ENCODE data around the gene STARD7. TPM values are rescaled to one million over a fixed set of nuclear protein-coding genes. Genes with fewer than 3 reads are reported as not detected.
A peak's percentile ranks its signal among the peaks of the same experiment; 100 is the strongest.

STARD7 gene
- total and polyA plus RNA-seq, 10 of the 15 experiments (the other 5 are each of a cell fraction or from before 2014, with no cell fraction given) = 85.4 to 237 (median 153) TPM

DNA sequence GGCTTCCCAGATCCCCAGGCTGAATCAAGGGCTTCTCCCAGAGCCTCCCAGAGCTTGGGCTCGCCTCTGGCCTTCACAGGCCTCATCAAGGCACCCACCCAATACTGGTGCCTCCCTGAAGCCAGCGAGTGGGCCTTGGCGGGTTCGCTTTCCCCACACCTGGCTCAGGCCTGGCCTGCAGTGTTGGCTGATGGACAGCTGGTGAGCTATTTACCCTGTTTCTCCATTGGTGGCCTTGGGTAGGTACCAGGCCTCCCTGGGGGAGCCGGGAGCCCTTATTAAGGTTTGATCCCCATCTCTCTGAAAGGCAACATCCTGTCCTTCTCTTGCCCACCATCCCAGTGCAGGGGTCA, 45.2 kb downstream of the STARD7 start:
- peak overlapping the region; percentile 89 for H3K9ac ChIP-seq (ENCODE audit: control insufficient read depth, insufficient read depth, low read length)

More for the DNA sequence above, 45.2 kb downstream of the STARD7 start:
- ChIA-PET CTCF (interaction anchor here (1.9 to 5.5 kb wide), 3 partner anchors 11 to 24 kb away, joined by 23 to 68 read pairs (median 25); partner anchors contain the start of genes ASTL and DUSP2), RAD21 (ENCODE audit: unreplicated experiment) (interaction anchor here (1.0 to 5.4 kb wide), 10 partner anchors 8 to 103 kb away, joined by 3 to 59 read pairs (median 6); partner anchors contain the start of genes ASTL and CIAO1), SMC1A (ENCODE audit: uncharacterized antibody, unreplicated experiment) (interaction anchor here (0.8 to 4.1 kb wide), 7 partner anchors 8 to 26 kb away, joined by 3 to 52 read pairs (median 9); partner anchors contain the start of gene ASTL), POLR2A (interaction anchor here (0.6 to 6.3 kb wide), 10 partner anchors 8 to 605 kb away, joined by 3 to 80 read pairs (median 5); partner anchors contain the start of genes ASTL, DUSP2, NCAPH and STARD7)
- Histone ChIP-seq H3K27me3 (replicated peaks in 1 of 2; ENCODE audit: control insufficient read depth in 2 of 2, insufficient read depth in 2 of 2, low read length in 1 of 2) (no peaks in the 10 kb centered on the region), H2AFZ (ENCODE audit: control insufficient read depth, low read depth, low read length) (no peak overlapping the region; the same call in none of the 2 replicates), H3K4me1 (ENCODE audit: control insufficient read depth, insufficient read depth, low read length) (peaks cover 63% of the 10 kb centered on the region), H4K20me1 (ENCODE audit: control insufficient read depth, insufficient read depth) (no peaks in the 10 kb centered on the region), H3K36me3 (ENCODE audit: control insufficient read depth in 2 of 2, insufficient read depth in 2 of 2, low read length in 1 of 2) (no peaks in the 10 kb centered on the region), H3K4me3 (no peak overlapping the region), H3K4me2 (ENCODE audit: control insufficient read depth, insufficient read depth) (peak overlapping the region; percentile 93), H3K79me2 (ENCODE audit: control insufficient read depth, insufficient read depth, low read length) (no peaks in the 10 kb centered on the region; the same call in none of the 2 replicates), H3K27ac (ENCODE audit: control insufficient read depth, insufficient read depth) (peak overlapping the region; percentile 100), H3K9me3 (replicated peaks; ENCODE audit: control insufficient read depth, insufficient read depth, low read length) (peaks cover 3% of the 10 kb centered on the region; the same call in 2 of the 3 replicates)
- intact Hi-C loops (cut with micrococcal nuclease; ENCODE audit: unreplicated experiment) (no loop called here), in situ Hi-C loops (cut with MboI) (no loop called here)
- no peak for DNase-seq (ENCODE audit: low read depth, low spot score)
- WGBS (ENCODE audit: insufficient coverage, insufficient replicate concordance, low lambda C conversion rate, missing lambda C conversion rate) = 9% methylated on average over 5 of the region's 5 CpGs
- peak; percentile 14 for ATAC-seq
- FAIRE-seq = no peak
- TF ChIP-seq NFYB (IDR thresholded peaks at IDR 0.05; ENCODE audit: insufficient read depth, low read depth, low read length) (no peak), TARDBP (IDR thresholded peaks at IDR 0.05; ENCODE audit: borderline replicate concordance) (no peak), SMARCA5 (IDR thresholded peaks at IDR 0.05) (peak; percentile 64; the same call in 1 of the 2 replicates), MTA3 (IDR thresholded peaks at IDR 0.05; ENCODE audit: borderline replicate concordance, low read length) (no peak), TAF1 (IDR thresholded peaks at IDR 0.05; ENCODE audit: borderline replicate concordance, low read depth, low read length) (no peak), ASH2L (IDR thresholded peaks at IDR 0.05; ENCODE audit: borderline replicate concordance, low read depth) (no peak), NR2C1 (IDR thresholded peaks at IDR 0.05) (no peak), PBX3 (IDR thresholded peaks at IDR 0.05; ENCODE audit: insufficient replicate concordance, low read depth, low read length) (peak; percentile 34), RUNX3 (IDR thresholded peaks at IDR 0.05; ENCODE audit: low read length) (no peak), FOXK2 (IDR thresholded peaks at IDR 0.05) (no peak), PKNOX1 (IDR thresholded peaks at IDR 0.05) (peak; percentile 87), BMI1 (IDR thresholded peaks at IDR 0.05; ENCODE audit: borderline replicate concordance) (no peak), E4F1 (IDR thresholded peaks at IDR 0.05; ENCODE audit: borderline replicate concordance, partially characterized antibody) (no peak), ZNF207 (IDR thresholded peaks at IDR 0.05; ENCODE audit: borderline replicate concordance) (no peak), TCF12 (IDR thresholded peaks at IDR 0.05; ENCODE audit: low read depth, low read length) (no peak), CBFB (IDR thresholded peaks at IDR 0.05; ENCODE audit: low read depth) (no peak)
- TF ChIP-seq, protein P1, sequence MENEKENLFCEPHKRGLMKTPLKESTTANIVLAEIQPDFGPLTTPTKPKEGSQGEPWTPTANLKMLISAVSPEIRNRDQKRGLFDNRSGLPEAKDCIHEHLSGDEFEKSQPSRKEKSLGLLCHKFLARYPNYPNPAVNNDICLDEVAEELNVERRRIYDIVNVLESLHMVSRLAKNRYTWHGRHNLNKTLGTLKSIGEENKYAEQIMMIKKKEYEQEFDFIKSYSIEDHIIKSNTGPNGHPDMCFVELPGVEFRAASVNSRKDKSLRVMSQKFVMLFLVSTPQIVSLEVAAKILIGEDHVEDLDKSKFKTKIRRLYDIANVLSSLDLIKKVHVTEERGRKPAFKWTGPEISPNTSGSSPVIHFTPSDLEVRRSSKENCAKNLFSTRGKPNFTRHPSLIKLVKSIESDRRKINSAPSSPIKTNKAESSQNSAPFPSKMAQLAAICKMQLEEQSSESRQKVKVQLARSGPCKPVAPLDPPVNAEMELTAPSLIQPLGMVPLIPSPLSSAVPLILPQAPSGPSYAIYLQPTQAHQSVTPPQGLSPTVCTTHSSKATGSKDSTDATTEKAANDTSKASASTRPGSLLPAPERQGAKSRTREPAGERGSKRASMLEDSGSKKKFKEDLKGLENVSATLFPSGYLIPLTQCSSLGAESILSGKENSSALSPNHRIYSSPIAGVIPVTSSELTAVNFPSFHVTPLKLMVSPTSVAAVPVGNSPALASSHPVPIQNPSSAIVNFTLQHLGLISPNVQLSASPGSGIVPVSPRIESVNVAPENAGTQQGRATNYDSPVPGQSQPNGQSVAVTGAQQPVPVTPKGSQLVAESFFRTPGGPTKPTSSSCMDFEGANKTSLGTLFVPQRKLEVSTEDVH (IDR thresholded peaks at IDR 0.05; ENCODE audit: low read depth, partially characterized antibody) = no peak
- BruUV-seq (replicated peaks) = no TSS peak

Data from GM12878 (cell line).